HL-60/S4 (cell line): ENCODE data around the gene LYSMD3.

ENCODE experiments used
- in situ Hi-C: fragments of 300-500 bp; cut with MboI; formaldehyde crosslinking; loops from 2 replicates; pipeline ENCODE4 v1.14.3; 2022; ENCODE audit warnings: low sequenced_read_pairs

The LYSMD3 gene

GRCh38 chr5:90483206-90483605, 46.2 kb downstream of the LYSMD3 start:
- in situ Hi-C loops: no loop called here

- in situ Hi-C loops: no loop called here
Observed at GRCh38 chr5:90480699-90481098, 48.7 kb downstream of the LYSMD3 start.

GRCh38 chr5:90479611-90480385, 49.6 kb downstream of the LYSMD3 start:
- in situ Hi-C loops: no loop called here

- in situ Hi-C loops: no loop called here
Observed at GRCh38 chr5:90477621-90478215, 51.7 kb downstream of the LYSMD3 start.

- in situ Hi-C loops: no loop called here
Observed at GRCh38 chr5:90477073-90477472, 52.3 kb downstream of the LYSMD3 start.

- in situ Hi-C loops: no loop called here
Observed at GRCh38 chr5:90476391-90476790, 53.0 kb downstream of the LYSMD3 start.

- in situ Hi-C loops: no loop called here
Observed at GRCh38 chr5:90475436-90475980, 53.9 kb downstream of the LYSMD3 start.

- in situ Hi-C loops: no loop called here
Observed at GRCh38 chr5:90474235-90475107, 54.9 kb downstream of the LYSMD3 start, which contains the start of the genes MBLAC2 and POLR3G. MBLAC2 (minus strand) TSS chr5:90474771; CDS start chr5:90474292, 479 bp downstream. POLR3G (plus strand) TSS chr5:90474864; CDS start chr5:90485568, 10,704 bp downstream.

- in situ Hi-C loops: no loop called here
Observed at GRCh38 chr5:90473396-90474234, 55.8 kb downstream of the LYSMD3 start.

- in situ Hi-C loops: no loop called here
Observed at GRCh38 chr5:90472783-90473395, 56.5 kb downstream of the LYSMD3 start.
